GM21447 (cell line): Measurements from ENCODE around the gene NMBR.
"Not testable (repeated sequence)": the region's sequence is repeated elsewhere in the genome, so short reads cannot be mapped to it uniquely, and the experiment has no call there.

Source experiments
- ATAC-seq: cut with Tn5 transposase; IDR thresholded peaks from one replicate; pipeline ENCODE4 v1.9.1; 2021; ENCODE audit not compliant: unreplicated experiment

The NMBR gene

GRCh38 chr6:142155091-142155490 lies 8.2 kb upstream of the NMBR start:
- ATAC-seq = no peak

- ATAC-seq = no peak
Observed at GRCh38 chr6:142154336-142154735, 7.4 kb upstream of the NMBR start.

DNA sequence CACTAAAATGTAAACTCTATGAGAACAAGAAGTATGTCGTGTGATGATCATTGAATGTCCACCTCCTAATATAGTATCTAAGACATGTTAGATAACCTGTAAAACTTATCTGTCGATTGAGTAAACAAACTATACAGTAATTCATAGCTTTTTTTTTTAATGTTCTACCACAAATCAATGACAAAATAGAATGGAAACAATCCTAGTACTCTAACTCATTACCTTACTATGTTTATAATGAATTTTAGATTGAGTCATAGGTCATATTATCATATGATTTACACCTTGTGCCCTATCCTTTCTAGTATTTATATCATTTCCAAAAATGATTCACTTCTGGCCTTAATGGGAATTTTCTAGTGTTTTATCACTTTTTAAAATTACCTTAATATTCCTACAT lies 6.3 kb upstream of the NMBR start:
- no peak for ATAC-seq

DNA sequence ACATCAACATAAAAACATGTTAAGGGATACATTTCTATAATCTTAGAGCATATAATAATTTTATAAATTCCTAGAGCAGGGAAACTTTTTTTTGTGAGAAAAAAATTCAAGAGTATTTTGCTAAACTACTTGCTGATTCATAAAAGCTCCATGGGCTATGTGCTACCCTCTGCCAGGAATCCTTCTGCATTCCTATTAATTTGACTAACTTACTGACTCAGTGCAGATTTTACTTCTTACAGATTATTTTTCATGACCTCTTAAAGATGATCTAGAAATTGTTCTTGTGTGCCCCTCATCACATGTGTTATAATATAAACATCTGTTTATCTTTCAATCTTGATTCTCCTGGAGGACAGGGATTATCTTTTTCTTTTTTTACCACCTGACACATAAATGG lies 5.8 kb upstream of the NMBR start:
- ATAC-seq = no peak

DNA sequence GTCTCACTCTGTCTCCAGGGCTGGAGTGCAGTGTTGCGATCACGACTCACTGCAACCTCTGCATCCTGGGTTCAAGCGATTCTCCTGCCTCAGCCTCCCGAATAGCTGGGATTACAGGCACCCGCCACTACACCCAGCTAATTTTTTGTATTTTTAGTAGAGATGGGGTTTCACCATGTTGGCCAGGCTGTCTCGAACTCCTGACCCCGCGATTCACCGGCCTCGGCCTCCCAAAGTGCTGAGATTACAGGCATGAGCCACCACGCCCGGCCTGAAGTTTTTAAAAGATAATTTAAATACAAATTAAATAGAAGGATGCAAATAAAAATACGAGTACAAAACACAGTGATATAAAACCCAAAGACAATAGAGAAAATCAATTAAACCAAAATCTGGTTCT lies 5.4 kb downstream of the NMBR start:
- not testable (repeated sequence) for ATAC-seq

DNA sequence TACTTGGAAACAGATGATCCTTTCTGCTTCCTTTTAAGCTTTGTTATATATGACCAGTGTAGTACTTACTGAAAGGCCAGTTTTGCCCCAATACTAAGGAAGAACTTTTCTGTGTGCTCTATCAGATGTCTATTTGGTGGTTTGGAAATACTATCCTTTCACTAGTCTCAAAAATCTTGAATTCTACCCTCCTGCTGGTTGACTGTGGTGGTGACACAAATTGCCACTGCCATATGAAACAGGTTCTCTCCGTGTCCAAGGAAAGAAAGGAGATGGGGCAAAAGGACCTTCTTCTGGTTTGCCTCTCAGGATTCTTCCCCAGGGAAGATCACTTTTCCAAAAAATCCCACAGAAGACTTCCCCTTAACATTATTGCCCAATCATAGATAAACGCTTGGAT lies 8.0 kb downstream of the NMBR start:
- ATAC-seq = no peak

GRCh38 chr6:142132625-142133024 lies 14.3 kb downstream of the NMBR start, which contains the start of gene GJE1:
Gene GJE1 (plus strand): TSS chr6:142132925. CDS start chr6:142133159, 234 bp downstream.
- no peak for ATAC-seq

- ATAC-seq = no peak
Observed at GRCh38 chr6:142130814-142131213, 16.1 kb downstream of the NMBR start.

- ATAC-seq = no peak
Observed at GRCh38 chr6:142121342-142121741, 25.6 kb downstream of the NMBR start.

- ATAC-seq = no peak
Observed at GRCh38 chr6:142118925-142119324, 28.0 kb downstream of the NMBR start.

DNA sequence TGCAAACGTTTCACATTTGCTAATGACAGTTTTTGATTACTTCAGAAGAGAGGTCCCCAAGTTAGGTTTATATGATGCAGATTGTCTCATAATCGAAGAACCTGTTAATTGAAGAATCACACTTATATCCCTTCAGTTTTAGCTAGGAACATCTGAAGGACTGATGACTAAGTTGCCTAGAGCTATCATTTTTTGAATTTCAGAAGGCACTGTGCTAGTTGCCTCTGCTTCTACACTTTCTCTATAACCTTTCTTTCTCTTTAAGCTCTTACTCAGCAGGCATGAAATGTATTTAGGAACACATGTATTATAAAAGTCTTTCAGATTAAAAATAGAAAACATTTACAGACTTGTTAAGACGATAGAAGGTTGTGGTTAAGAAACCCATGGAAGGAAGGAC lies 28.6 kb downstream of the NMBR start:
- ATAC-seq = no peak

GRCh38 chr6:142117366-142117765 lies 29.6 kb downstream of the NMBR start:
- ATAC-seq = no peak

GRCh38 chr6:142112451-142113061 lies 34.4 kb downstream of the NMBR start:
- ATAC-seq = no peak

DNA sequence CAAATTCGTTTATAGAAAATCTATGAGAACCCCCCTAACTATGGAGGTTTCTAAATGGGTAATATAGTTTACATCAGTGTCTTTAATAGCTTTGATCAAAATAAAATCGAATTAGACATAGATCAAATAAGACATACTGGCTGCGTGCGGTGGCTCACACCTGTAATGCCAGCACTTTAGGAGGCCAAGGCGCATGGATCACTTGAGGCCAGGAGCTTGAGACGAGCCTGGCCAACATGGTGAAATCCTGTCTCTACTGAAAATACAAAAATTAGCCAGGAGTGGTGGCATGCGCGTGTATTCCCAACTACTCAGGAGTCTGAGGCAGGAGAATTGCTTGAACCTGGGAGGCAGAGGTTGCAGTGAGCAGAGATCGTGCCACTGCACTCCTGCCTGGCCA lies 36.1 kb downstream of the NMBR start:
- not testable (repeated sequence) for ATAC-seq

DNA sequence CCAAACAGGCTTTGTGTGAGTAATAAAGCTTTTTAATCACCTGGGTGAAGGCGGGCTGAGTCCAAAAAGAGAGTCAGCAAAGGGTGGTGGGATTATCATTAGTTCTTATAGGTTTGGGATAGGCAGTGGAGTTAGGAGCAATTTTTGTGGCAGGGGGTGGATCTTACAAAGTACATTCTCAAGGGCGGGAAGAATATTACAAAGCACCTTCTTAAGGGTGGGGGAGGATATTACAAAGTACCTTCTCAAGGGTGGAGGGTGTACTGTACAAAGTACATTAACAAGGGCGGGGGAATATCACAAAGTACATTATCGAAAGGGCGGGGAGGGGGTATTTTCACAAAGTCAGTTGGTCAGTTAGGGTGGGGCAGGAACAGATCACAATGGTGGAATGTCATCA lies 42.1 kb downstream of the NMBR start:
- not testable (repeated sequence) for ATAC-seq

DNA sequence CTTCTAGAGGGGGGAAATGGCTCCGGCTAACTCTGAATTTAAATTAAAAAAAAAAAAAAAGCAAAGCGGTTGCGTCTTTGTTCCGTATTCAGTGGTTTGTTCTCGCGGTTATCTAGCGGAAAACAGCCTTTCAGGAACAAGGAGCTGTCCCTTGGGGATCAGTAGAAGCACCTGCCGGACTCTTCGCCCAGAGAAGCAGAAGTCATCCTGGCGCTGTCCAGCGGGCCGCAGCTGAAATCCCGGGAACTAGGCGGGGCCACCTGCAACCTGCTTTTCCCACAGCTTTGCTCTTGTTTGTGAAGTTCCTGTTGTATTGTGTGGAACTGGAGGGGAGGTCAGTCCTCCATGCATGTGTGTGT lies 58.1 kb downstream of the NMBR start:
- ATAC-seq = no peak

- ATAC-seq = no peak
Observed at GRCh38 chr6:142087950-142088857, 58.7 kb downstream of the NMBR start.

DNA sequence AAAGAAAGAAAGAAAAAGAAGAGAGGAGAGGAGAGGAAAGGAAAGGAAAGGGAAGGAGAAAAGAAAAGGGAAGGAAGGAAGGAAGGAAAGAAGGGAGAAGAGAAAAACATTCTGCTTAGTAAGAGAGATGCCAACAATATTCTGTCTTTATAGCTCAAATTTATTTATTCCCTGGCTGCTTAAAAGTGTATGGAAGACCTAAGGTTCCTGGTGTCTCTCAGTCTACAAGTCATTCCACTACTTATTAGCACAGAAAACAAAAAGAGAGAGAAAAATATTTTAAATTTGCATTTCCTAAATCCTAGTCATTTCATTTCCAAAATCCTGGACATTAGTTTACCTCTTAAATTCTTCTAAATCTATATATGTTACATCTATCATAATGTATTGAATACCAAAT lies 67.8 kb downstream of the NMBR start:
- no peak for ATAC-seq

GRCh38 chr6:142075516-142076101 lies 71.3 kb downstream of the NMBR start:
- no peak for ATAC-seq

DNA sequence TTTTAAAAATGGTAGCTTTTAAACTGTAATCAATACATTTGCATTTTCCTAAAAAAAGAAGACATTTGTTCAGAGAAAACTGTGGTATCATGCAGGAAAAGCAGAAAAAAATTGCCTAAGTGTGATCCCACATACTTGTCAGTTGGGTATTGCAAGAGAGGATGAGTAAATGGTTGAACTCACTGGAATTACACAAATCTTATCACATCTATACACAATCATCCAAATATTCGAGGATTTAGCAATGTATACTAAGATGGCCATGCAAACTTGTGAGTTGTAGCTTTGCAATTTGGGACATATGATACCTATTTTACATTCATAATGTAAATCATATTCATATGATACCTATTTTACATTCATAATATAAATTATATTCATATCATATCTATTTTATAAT lies 72.4 kb downstream of the NMBR start:
- no peak for ATAC-seq

DNA sequence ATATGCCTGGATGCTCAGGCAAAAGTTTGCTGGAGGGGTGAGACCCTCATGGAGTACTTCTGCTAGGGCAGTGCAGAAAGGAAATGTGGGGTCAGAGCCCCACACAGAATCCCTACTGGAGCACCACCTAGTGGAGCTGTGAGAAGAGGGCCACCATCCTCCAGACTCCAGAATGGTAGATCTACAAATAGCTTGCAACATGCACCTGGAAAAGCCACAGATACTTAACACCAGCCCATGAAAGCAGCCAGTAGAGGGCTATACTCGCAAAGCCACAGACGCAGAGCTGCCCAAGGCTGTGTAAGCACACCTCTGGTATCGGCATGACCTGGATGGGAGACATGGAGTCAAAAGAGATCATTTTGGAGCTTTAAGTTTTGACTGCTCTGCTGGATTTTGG lies 74.9 kb downstream of the NMBR start:
- no peak for ATAC-seq

GRCh38 chr6:142068416-142068815 lies 78.5 kb downstream of the NMBR start:
- no peak for ATAC-seq
